Ectodermal cell (in vitro differentiated cells): ENCODE data around the gene LTBP3.

Experiments
- H3K27ac ChIP-seq: 2 replicates; pipeline ENCODE4 v1.7.0; 2013; ENCODE audit warnings: mild to moderate bottlenecking, low read depth, low read length; ENCODE audit not compliant: insufficient read depth, poor library complexity, severe bottlenecking
- H3K27me3 ChIP-seq: 2 replicates; pipeline ENCODE4 v1.7.0; 2013; ENCODE audit warnings: mild to moderate bottlenecking, low read length; ENCODE audit not compliant: insufficient read depth, control insufficient read depth, poor library complexity, severe bottlenecking
- H3K36me3 ChIP-seq: one replicate; pipeline ENCODE4 v1.7.0; 2013; ENCODE audit warnings: low read length; ENCODE audit not compliant: control insufficient read depth, insufficient read depth
- H3K4me1 ChIP-seq: one replicate; pipeline ENCODE4 v1.7.0; 2013; ENCODE audit warnings: low read length; ENCODE audit not compliant: control insufficient read depth, insufficient read depth
- H3K4me3 ChIP-seq: 2 replicates; pipeline ENCODE4 v1.7.0; 2013; ENCODE audit warnings: low read depth, low read length, control low read depth; ENCODE audit not compliant: insufficient read depth
- H3K9me3 ChIP-seq: 2 replicates; pipeline ENCODE4 v1.7.0; 2013; ENCODE audit warnings: mild to moderate bottlenecking, low read length, moderate library complexity; ENCODE audit not compliant: control insufficient read depth
- WGBS, 2 experiments: methylation state at CpG; one replicate each; pipeline ENCODE4 v1.1.7; 2013; ENCODE audit warnings: missing lambda C conversion rate in 2 of 2; 5-methylcytosine and 5-hydroxymethylcytosine counted together

The LTBP3 gene

DNA sequence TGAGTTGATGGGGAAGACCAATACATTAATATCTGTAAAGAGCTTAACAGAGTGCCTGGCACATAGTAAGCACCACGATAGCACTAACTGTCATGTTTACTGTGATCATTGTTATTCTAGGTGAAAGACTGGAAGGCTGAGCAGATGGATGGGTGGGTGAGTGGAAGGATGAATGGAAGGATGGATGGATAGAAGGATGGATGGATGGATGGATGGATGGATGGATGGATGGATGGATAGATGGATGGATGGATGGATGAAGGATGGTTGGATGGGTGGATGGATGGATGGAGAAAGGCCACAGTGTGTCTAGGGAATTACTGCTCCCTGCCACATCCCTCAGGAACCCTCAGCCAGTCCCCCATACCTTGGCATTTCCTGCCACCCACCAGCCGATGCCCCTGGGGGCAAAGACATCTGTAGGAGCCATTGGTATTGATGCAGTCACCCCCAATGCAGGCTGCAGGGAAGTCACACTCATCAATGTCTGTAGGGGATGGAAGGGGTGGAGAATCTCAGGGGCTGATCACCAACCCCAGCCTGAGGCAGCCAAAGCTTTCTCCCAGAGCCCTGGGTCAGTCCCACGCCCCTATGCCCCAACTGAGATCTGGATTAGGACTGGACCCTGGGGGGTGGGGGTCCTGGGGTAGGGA is 15.3 kb downstream of the LTBP3 start:
- peaks cover 4% of the 10 kb centered on the region for H3K36me3 ChIP-seq
- peaks cover 88% of the 10 kb centered on the region for H3K27me3 ChIP-seq
- H3K27ac ChIP-seq: no peak overlapping the region
- H3K4me3 ChIP-seq: no peak overlapping the region
- no peaks in the 10 kb centered on the region for H3K9me3 ChIP-seq
- peaks cover 11% of the 10 kb centered on the region for H3K4me1 ChIP-seq
- 93% methylated on average over 3 of the region's 3 CpGs for WGBS, 2 experiments

DNA sequence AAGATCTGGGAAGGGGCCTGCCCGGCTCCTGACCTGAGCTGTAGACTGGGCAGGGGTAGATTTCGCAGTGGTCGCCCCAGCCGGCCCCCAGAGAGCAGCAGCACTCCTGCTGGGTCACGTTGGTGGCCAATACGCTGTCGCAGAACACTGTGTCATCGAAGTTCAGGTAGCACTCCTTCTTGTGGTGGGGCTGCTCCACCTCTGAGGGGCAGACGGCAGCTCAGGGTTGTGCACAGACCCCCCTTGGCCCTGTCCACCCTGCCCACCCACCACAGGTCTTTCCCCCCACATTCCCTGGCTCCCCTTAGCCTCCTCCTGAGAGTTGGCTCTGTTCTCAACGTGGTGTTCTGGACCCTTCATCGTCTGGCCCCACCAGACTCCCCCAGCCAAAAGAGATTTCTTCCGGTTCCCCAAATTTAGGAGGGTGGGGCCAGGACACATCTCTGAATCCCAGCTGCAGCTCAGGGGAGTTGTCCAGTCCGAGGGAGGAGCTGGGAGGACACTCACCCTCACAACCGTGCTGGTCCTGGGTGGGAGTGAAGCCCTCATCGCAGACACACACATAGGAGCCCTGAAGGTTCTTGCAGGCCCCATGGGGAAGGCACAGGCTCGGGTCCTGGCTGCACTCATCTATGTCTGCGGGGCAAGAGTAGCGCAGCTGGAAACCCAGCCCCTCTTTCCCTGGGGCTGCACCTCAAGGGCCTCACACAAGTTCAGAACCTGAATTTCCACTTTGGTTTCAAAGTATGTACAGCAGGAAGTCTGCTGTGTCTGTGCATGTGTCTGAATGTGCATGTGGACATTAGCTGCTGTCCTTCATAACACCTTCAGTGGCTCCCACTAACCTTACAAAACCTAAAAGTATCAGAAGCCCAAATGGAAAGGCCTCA is 16.8 kb downstream of the LTBP3 start:
- Histone ChIP-seq H3K4me3 (peak overlapping the region; percentile 38), H3K36me3 (peaks cover 9% of the 10 kb centered on the region), H3K4me1 (peaks cover 11% of the 10 kb centered on the region), H3K27me3 (peaks cover 81% of the 10 kb centered on the region), H3K9me3 (no peaks in the 10 kb centered on the region), H3K27ac (no peak overlapping the region)
- 55% methylated on average over 18 of the region's 18 CpGs for WGBS, 2 experiments

DNA sequence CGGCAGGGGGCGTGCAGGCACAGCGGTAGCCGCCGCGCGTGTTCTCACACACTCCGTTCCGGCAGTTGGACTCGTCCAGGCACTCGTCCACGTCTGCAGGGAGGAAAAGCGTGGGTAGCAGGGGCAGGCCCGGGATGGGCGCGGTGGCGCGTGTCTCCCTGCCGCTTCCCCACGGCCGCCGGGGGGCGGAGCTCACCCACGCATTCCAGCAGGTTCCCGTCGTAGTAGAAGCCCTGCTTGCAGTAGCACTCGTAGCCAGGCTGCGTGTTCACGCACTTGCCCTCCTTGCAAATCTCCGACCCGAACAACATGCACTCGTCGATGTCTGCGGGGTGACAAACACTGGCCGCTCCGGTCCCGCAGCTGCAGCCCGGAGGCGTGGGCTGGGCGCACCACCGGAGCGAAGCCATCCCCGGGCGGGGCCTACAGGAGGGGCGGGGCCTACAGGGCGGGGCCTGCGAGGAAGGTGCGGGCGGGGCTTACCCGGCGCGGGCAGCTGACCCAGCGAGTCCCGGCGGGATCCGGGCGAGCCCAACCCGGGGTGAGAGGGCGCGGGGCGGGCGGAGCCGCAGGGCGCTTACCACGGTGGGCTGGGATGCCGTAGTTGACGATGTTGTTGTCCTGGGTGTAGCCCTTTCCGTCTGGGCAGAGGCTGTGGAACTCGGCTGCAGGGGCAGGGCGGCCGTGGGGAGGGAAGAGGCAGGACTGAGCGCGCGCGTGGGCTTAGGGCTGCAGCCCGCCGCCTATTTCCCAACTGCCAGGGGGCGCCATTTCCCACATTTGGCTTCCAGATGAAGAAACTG is 17.7 kb downstream of the LTBP3 start:
- WGBS, 2 experiments: 2% methylated on average over 78 of the region's 78 CpGs
- Histone ChIP-seq H3K27me3 (peaks cover 73% of the 10 kb centered on the region), H3K9me3 (no peaks in the 10 kb centered on the region), H3K4me1 (peaks cover 11% of the 10 kb centered on the region), H3K4me3 (peak overlapping the region; percentile 38), H3K36me3 (peaks cover 9% of the 10 kb centered on the region), H3K27ac (no peak overlapping the region)

DNA sequence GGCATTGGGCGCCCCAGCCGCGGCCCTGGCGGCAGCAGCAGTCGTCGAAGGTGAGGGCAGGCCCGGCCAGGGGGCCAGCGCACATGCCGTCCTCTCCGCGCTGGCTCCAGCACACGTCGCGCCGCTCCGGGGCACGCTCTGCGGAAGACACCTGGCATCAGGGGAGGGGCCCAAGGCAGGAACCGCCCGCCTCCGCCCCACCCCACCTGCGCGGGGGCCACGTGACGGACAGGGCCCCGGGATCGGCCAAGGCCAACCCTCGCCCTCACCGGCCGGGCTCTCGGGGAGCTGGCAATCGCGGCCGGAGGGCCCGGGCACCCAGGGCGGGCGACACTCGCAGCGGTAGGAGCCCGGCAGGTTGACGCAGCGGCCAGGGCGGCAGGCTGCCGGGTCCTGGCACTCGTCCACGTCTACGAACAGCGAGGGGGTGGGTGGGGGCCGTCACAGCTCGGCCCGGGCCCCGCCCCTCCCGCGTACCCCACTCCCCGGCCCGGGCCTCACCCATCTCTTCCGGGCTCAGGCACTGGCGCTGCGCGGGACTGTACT is 18.3 kb downstream of the LTBP3 start:
- WGBS, 2 experiments: 2% methylated on average over 60 of the region's 60 CpGs
- Histone ChIP-seq H3K4me1 (peaks cover 11% of the 10 kb centered on the region), H3K27me3 (peaks cover 66% of the 10 kb centered on the region), H3K27ac (no peak overlapping the region), H3K4me3 (peak overlapping the region; percentile 38), H3K36me3 (peaks cover 14% of the 10 kb centered on the region), H3K9me3 (no peaks in the 10 kb centered on the region)

DNA sequence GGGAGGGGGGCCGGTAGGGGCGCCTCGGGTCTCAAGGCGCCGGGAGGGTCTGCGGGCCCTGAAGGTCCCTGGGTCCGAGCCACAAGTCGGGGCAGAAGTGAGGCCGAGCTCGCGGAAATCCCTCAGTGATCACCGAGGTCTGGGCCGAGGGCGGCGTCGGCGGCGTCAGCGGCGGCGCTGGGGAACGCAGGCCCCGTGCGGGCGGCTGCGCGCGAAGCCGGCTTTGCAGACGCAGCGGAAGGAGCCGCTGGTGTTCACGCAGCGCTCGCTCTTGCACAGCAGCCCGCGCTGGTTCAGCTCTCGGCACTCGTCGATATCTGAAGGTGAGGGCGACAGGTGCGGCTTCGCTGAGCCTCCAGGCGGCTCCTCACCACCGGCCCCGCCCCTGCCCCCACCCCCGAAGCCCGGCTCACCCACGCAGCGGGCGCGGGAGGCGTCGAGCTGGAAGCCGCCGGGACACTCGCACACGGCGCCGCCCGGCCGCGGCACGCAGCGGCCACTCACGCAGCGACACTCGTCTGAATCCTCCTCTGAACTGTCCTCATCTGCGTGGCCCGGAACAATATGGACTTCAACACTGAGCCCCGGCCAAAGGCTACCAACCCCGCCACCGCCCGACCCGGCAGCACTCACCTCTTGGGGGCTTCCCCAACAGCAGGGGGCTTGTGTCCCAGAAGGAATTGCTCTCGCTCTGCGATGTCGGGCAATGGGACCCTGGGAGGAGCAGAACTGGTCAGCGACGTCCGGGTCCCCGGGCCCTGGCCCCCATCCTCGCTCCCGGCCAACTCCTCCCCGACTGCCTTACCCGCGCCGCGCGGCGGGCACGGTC is 19.0 kb downstream of the LTBP3 start:
- Histone ChIP-seq H3K9me3 (no peaks in the 10 kb centered on the region), H3K27ac (no peak overlapping the region), H3K4me1 (peaks cover 11% of the 10 kb centered on the region), H3K4me3 (peak overlapping the region; percentile 25), H3K27me3 (peaks cover 59% of the 10 kb centered on the region), H3K36me3 (peaks cover 14% of the 10 kb centered on the region)
- 6 to 7% methylated on average over 92 of the region's 92 CpGs for WGBS, 2 experiments

DNA sequence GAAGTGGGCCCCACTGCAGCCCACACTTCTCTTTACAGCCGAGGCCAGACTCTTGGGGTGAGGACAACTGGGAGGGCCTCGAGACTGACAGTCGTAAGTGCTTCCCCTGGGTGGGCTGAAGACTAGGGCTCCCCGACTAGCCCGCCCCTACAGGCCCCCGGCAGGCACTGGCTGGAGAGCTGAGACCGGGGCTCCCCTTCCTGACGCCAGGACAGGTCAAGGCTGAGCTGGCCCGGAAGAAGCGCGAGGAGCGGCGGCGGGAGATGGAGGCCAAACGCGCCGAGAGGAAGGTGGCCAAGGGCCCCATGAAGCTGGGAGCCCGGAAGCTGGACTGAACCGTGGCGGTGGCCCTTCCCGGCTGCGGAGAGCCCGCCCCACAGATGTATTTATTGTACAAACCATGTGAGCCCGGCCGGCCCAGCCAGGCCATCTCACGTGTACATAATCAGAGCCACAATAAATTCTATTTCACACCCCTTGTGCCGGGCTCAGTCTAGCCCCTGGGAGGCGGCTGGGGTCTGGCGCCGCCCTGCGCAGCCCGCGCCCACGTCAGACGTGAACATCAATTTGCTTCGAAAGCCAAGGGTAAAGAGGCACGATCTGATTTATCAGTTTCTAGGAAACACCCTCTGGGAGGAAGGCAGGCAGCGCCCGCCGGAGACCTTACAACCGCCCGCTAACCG is 19.8 kb downstream of the LTBP3 start:
- H3K36me3 ChIP-seq: peaks cover 14% of the 10 kb centered on the region
- 88 to 89% methylated on average over 43 of the region's 43 CpGs for WGBS, 2 experiments
- peaks cover 52% of the 10 kb centered on the region for H3K27me3 ChIP-seq

DNA sequence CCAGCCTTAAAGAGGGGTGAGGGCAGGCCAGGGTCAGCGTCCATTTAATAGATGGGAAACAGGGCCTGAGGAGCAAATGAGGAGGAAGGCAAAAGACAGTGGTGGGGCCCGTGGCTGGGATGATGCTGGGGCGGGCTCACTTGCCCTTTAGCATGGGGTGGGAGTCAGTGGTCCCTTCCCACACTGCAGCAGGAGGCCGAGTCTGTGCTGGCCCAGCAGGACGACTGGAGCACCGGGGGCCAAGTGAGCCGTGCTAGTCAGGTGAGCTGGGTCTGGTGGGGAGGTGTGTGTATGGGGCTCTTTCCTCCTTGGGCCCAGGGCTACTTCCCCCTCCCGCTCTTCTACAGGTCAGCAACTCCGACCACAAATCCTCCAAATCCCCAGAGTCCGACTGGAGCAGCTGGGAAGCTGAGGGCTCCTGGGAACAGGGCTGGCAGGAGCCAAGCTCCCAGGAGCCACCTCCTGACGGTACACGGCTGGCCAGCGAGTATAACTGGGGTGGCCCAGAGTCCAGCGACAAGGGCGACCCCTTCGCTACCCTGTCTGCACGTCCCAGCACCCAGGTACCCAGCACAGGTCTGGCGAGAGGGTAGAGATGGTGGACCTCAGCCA is 20.4 kb downstream of the LTBP3 start:
- Histone ChIP-seq H3K9me3 (no peaks in the 10 kb centered on the region), H3K4me3 (no peak overlapping the region), H3K36me3 (peaks cover 19% of the 10 kb centered on the region), H3K27me3 (peaks cover 52% of the 10 kb centered on the region), H3K27ac (no peak overlapping the region), H3K4me1 (peaks cover 11% of the 10 kb centered on the region)
- WGBS, 2 experiments: 94 to 95% methylated on average over 18 of the region's 18 CpGs

More for the DNA sequence above, 19.8 kb downstream of the LTBP3 start:
- peaks cover 11% of the 10 kb centered on the region for H3K4me1 ChIP-seq
- H3K27ac ChIP-seq: no peak overlapping the region
- no peaks in the 10 kb centered on the region for H3K9me3 ChIP-seq
- H3K4me3 ChIP-seq: no peak overlapping the region

DNA sequence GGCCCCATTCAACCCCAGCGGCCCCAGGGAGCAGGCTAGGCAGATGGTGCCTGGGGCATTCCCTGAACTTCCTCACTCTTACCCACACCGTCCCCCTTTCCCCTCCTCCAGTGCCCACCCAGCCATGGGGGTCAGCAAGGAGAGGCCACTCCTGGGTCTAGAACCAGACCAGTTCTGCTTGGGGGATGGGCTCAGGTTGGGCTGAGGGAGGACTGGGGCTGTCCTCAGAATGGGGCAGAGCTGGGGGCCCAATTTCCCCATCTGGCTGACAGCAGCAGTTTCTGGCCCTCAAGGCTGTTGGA is 20.9 kb downstream of the LTBP3 start:
- H3K27me3 ChIP-seq: peaks cover 52% of the 10 kb centered on the region
- H3K4me1 ChIP-seq: peaks cover 11% of the 10 kb centered on the region
- no peak overlapping the region for H3K27ac ChIP-seq
- no peaks in the 10 kb centered on the region for H3K9me3 ChIP-seq
- peaks cover 20% of the 10 kb centered on the region for H3K36me3 ChIP-seq
- H3K4me3 ChIP-seq: no peak overlapping the region
- 92 to 96% methylated on average over 2 of the region's 2 CpGs for WGBS, 2 experiments
